SU-DHL-6 (cell line): ENCODE results near the gene ZNF479.
"Not testable (repeated sequence)": the region's sequence is repeated elsewhere in the genome, so short reads cannot be mapped to it uniquely, and the experiment has no call there.

Source experiments
- CTCF ChIP-seq: fragments of 200-600 bp; sonication (generic); IDR thresholded peaks from one replicate; pipeline ENCODE4 v1.5.1; 2017; ENCODE audit warnings: antibody characterized with exemption, mild to moderate bottlenecking, low read length, moderate library complexity; ENCODE audit not compliant: insufficient read depth, poor library complexity, severe bottlenecking
- EZH2phosphoT487 ChIP-seq: fragments of 200-600 bp; sonication (generic), shearing (Covaris generic); conservative IDR thresholded peaks from 2 replicates; pipeline ENCODE4 v1.6.1; 2018; ENCODE audit warnings: mild to moderate bottlenecking, antibody characterized with exemption, low read length, moderate library complexity, mixed read lengths

DNA sequence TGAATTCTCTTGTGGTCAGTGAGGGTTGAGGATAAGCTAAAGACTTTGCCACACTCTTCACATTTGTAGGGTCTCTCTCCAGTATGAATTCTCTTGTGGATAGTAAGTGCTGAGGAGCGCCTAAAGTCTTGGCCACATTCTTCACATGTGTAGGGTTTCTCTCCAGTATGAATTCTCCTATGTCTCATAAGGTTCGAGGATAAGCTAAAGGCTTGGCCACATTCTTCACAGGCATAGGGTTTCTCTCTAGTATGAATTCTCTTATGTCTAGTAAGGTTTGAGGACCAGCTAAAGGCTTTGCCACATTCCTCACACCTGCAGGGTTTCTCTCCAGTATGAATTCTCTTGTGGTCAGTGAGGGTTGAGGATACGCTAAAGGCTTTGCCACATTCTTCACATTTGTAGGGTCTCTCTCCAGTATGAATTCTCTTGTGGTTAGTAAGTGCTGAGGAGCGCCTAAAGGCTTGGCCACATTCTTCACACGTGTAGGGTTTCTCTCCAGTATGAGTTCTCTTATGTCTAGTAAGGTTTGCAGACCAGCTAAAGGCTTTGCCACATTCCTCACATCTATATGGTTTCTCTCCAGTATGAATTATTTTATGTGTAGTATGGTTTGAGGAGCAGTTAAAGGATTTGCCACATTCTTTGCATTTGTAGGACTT lies 12.0 kb downstream of the ZNF479 start:
- TF ChIP-seq EZH2phosphoT487, CTCF: not testable (repeated sequence)
